Dermis microvascular lymphatic vessel endothelial cell (primary cell): ENCODE measurements around the gene PKDREJ. TPM values are rescaled to one million over a fixed set of nuclear protein-coding genes. Genes with fewer than 3 reads are reported as not detected.
"Not testable (repeated sequence)": the region's sequence is repeated elsewhere in the genome, so short reads cannot be mapped to it uniquely, and the experiment has no call there.

ENCODE experiments used
- DNase-seq, 2 donors: peaks; one replicate each; pipeline versions ENCODE4 v3.0.0 to v3.0.0-alpha.2; 2010; ENCODE audit warnings: low read depth in 2 of 2
- total RNA-seq: library from RNA; depleted of rRNA; stranded (reverse); fragments of >200 nt; gene quantifications from 2 replicates; pipeline ENCODE4 v1.2.1, GENCODE V29; 2014

The PKDREJ gene
- under 0.01 TPM in 1 of 2 replicates, not detected in the other for total RNA-seq

GRCh38 chr22:46263216-46263590 lies at the start of gene PKDREJ:
Gene PKDREJ (minus strand): TSS chr22:46263343. CDS start chr22:46263322, 21 bp downstream.
- DNase-seq, result no peak

DNA sequence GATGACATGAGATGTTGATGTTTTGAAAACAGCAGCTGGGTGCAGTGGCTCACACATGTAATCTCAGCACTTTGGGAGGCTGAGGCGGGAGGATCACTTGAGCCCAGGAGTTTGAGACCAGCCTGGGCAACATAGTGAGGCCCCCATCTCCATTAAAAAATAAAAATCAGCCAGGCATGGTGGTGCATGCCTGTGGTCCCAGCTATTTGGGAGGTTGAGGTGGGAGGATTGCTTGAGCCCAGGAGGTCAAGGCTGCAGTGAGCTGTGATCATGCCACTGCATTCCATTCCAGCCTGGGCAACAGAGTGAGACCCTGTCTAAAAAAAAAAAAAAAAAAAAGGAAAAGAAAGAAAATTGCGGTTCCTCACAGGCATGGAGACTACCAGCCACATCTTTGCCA lies 49.7 kb upstream of the PKDREJ start:
- DNase-seq, result not testable (repeated sequence)

DNA sequence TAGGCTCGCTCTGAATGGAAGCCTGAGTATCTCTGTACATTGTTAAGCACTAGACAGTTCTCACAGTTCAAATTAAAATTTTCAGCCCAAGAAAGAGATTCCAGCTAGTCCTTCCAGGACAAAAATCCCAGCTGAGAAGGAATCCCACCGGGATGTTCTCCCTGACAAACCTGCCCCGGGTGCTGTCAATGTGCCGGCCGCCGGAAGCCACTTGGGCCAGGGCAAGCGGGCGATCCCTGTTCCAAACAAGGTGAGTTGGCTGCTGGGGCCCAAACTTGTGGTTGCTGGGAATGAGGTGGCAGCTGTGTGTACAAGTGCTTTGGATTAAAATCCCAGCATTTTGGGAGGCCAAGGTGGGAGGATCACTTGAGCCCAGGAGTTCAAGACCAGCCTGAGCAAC lies 48.9 kb upstream of the PKDREJ start:
- no peak for DNase-seq

GRCh38 chr22:46309526-46310085 lies 46.5 kb upstream of the PKDREJ start:
- DNase-seq, result no peak

GRCh38 chr22:46308283-46308988 lies 45.3 kb upstream of the PKDREJ start:
- no peak for DNase-seq

DNA sequence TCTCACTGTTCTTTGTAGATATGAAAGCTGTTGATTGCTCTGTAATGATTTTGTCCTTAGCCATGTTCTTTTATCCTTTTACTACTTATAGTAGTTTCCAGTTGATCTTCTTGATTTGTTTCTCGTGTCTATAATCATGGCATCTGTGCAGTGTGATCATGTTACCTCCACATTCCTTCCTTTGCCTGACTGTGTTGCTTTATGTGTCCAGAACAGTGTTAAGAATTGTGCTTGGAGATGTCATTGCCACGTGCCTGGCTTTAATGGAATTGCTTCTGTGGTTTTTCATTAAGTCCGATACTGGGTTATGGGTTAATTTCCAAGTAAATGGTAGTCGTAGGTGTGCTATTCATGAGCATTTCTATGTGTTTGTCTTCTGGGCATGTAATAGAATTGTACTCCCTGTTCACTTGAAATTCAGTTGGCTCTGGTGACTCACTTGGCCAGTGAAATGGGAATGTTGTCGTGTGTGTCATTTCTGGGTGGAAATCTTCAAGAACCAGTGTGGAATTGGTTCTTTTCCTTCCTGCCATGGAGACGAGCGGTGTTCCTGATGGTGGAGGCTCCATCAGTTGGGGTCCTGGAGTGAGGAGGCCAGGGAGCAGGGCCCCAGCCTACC lies 40.3 kb upstream of the PKDREJ start:
- no peak for DNase-seq

GRCh38 chr22:46300491-46300890 lies 37.3 kb upstream of the PKDREJ start:
- no peak for DNase-seq

GRCh38 chr22:46299101-46299500 lies 36.0 kb upstream of the PKDREJ start:
- DNase-seq, result no peak

GRCh38 chr22:46297151-46297812 lies 34.1 kb upstream of the PKDREJ start:
- DNase-seq, result peak in 1 of 2 donors; percentile 43

DNA sequence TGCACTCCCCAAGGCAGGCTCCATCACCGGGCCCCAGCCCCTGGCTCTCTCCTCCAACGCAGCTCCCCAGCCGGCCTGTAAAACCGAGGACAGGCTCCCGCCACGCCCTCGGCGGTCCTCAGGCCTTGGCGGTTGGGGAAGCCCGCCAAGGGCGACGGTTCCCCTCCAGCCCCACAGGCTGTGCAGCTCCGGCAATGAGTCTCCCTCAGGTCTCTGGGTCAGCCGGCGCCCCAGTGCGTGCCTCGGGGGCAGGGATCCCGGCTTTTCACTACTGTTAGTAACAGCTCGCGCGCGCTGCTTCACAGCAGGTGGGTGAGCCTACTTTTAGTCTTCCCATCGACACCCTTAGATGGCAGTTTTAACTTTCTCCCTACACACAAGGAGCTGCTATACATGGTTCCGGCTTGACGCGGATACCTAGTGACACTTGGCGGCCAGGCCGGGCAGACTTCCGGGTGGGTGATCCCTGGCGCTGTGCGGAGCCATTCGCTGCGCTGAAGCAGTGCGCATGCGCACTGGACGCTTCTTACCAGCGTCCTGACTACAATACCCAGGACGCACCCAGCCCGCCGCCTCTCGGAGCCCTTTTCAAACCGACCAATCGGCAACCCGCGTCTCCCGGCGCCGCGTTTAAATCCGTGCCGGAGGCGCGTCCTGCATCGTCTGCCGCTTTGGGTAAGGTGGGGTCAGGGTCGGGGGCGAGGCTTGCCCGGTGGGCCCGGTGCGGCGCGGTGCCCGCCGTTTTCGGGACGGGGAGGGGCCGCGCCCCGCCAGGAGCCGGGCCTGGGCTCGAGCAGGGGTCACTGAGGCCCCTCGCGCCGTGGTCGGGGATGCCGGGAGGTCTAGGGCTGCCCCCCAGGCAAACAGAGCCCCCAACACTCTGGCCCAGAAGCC lies 33.4 kb upstream of the PKDREJ start, which contains the start of gene GTSE1:
TSS of gene GTSE1 (plus strand) at position 614 of the 894 bp plus-strand sequence. CDS start 531 bp downstream, outside the sequence.
- peak; percentile 95 to 98 for DNase-seq

DNA sequence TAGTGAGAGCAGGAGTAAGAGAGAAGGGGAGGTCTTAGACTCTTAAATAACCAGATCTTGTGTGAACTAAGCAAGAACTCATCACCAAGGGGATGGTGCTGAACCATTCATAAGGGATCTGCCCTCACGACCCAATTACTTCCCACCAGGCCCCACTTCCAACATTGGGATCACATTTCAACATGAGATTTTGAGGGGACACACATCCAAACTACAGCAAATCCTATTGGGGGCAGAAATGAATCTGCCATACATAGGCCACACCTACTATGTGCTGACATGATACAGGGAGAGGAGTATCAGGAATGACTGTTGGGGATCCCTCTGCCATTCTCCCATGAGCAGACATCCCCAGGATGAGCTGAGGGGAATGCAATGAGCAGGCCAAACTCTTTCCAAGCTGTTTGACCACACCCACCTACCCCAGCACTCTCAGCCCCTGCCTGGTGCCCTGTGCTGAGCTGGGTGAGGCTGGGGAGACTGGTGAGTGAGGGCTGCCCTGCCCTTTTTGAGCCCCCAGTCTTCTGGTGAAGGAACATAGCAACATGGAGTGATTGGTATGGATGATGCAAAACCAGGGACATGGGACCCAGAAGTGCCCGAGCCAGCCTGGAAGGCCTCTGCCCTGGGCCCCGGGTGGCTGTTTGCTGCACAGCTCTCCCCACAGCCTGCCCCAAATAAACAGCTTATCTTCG lies 32.3 kb upstream of the PKDREJ start:
- no peak for DNase-seq

DNA sequence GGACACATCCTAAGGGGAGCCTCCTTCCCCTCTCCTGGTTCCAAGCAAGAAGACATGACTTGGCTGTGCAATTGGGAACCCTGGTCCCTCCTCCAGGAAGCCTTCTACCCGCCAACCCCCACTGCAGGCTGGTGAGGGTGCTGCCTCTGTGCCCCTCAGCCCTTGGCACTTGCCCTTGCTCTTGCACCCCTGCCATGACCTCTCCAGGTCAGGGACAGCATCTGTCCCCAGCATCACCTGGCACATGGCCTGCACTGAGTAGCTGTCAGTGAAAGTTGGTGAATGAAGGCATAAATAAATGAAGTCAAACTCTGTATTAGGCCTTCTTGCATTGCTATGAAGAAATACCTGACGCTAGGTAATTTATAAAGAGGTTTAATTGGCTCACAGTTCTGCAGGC lies 31.6 kb upstream of the PKDREJ start:
- no peak for DNase-seq

GRCh38 chr22:46293577-46294260 lies 30.6 kb upstream of the PKDREJ start:
- DNase-seq, result no peak

DNA sequence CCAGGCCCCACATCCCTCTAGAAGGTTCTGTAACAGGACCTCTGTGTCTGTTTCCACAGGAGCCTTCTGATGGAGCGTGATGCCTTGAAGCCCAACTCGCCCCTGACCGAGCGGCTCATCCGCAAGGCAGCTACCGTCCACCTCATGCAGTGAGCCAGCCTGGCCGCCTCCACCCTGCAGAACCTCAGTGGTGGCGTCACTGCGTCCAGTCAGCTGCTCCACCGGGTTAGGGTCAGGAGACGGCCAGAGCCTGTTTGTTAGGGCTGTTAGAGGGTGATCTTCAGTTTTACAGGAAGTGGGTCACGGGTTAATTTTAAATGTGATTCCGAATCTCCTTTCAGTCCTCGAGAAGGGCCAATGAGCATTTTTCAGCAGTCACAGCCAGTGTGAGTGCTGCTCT lies 29.6 kb upstream of the PKDREJ start:
- DNase-seq, result no peak

- no peak for DNase-seq
These were observed 29.0 kb upstream of the PKDREJ start for GRCh38 chr22:46292173-46292572.

DNA sequence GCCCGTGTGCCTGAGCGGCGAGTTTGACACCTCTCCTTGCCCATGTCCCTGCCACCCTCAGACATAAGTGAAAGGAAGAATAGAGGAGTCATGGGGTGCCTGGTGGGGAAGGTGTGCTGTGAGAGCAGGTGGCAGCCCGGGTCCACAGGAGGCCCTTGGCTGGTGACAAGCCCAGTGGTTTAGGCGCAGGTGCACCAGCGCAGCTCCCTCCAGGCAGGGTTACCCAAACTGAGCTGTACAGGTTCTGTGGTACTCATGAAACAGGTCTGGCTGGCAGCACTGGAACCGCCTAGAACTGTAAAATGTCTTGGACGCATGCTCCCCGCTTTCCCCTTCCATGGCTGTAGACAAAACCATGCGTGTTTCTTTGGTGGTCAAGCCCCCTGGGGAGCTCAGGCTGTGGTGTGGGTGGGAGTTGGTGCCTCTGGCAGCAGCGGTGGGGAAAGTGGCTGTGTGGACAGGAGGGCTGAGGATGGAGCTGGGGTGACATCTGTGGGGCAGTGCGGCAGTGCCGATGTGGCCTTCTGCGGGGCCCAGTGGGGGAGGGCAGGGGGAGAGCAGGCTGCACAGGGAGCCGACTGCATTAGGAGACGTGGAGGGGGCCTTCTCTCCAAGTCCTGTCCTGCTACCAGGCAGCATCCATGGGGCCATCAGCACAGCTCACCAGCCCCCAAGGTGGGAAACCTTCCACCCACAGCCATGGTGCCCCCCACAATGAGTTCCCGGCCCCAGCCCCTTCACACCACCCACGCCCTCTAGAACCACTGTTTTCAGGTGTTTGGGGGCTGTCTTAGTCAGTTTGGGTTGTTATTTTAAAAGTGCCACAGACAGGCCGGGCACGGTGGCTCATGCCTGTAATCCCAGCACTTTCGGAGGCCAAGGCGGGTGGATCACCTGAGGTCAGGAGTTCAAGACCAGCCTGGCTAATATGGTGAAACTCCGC lies 28.0 kb upstream of the PKDREJ start:
- DNase-seq, result no peak

DNA sequence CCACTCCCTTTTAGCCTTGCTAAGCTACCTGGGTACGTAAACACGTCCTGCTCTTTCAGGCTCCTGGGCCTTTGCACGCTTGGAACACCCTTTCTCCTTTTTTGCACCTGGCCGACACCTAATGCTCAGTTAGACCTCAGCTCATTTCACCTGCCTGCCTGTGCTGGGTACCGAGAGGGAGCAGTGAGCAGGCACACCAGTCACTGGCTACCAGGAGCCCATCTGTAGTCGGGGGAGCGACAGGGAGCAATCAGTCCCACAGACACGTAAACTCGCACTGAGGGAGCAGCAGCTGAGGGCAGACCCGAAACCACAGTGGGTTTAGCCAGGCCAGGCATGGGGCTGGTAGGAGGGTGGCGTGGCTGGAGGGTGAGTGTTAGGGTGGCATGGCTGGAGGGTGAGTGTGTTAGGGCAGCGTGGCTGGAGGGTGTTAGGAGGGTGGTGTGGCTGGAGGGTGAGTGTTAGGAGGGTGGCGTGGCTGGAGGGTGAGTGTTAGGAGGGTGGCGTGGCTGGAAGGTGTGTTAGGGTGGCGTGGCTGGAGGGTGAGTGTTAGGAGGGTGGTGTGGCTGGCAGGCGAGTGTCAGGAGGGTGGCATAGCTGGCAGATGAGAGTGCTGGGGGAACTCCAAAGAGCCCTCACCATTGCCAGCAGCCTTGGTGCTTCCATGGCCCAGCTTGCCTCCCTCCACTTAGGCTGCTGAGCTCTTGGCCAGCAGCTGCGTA lies 27.1 kb upstream of the PKDREJ start:
- no peak for DNase-seq

GRCh38 chr22:46289244-46289891 lies 26.2 kb upstream of the PKDREJ start:
- no peak for DNase-seq
